NT2/D1 (cell line): ENCODE results near the gene ACP6.

Source experiments
- DNase-seq: peaks from one replicate; pipeline ENCODE4 v3.0.0-alpha.2; 2011; ENCODE audit warnings: low read depth, low spot score
- H3K27me3 ChIP-seq: 2 replicates; pipeline ENCODE4 v1.6.0; 2011; ENCODE audit warnings: mild to moderate bottlenecking; ENCODE audit not compliant: insufficient read length, insufficient read depth
- H3K36me3 ChIP-seq: 2 replicates; pipeline ENCODE4 v1.6.1; 2011; ENCODE audit warnings: mild to moderate bottlenecking, low read length, mixed read lengths; ENCODE audit not compliant: insufficient read depth, insufficient read length
- H3K4me1 ChIP-seq: 2 replicates; pipeline ENCODE4 v1.5.1; 2011; ENCODE audit not compliant: insufficient read depth, insufficient read length
- H3K4me3 ChIP-seq: 2 replicates; pipeline ENCODE4 v1.5.1; 2011; ENCODE audit warnings: low read depth; ENCODE audit not compliant: insufficient read length
- H3K9ac ChIP-seq: 2 replicates; pipeline ENCODE4 v1.6.0; 2011; ENCODE audit warnings: low read depth; ENCODE audit not compliant: insufficient read length
- H3K9me3 ChIP-seq: 2 replicates; pipeline ENCODE4 v1.5.1; 2011; ENCODE audit warnings: mild to moderate bottlenecking, low read length; ENCODE audit not compliant: insufficient read depth
- SUZ12 ChIP-seq: IDR thresholded peaks from 2 replicates; pipeline ENCODE4 v1.6.1; 2011; ENCODE audit not compliant: insufficient read length, insufficient read depth; ENCODE audit errors: extremely low read depth
- YY1 ChIP-seq: IDR thresholded peaks from 2 replicates; pipeline ENCODE4 v1.6.1; 2011; ENCODE audit not compliant: insufficient read length, insufficient read depth
- ZNF274 ChIP-seq: IDR thresholded peaks from 2 replicates; pipeline ENCODE4 v1.6.1; 2011; ENCODE audit warnings: mild to moderate bottlenecking, low read depth, low read length

ACP6 gene

DNA sequence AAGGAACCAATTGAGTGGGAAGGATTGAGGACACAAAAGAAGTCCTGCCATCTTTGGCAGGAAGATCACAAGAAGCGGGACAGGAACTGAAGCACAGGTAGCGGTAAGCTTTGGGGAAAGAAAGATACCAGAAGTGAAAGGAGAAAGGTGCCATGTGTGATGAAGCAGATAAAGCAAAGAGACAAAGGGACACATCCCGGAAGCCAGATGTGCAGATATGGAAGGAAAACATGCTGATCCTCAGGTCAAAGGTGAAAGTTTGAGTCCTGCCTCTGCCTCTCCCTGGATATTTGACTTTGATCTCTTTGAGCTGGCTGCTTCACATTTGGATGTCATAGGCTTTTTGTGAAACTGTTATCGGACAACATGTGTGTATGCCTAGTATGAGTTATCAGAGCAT is 34.0 kb downstream of the ACP6 start:
- Histone ChIP-seq H3K4me3 (no peak overlapping the region), H3K36me3 (no peaks in the 10 kb centered on the region)
- no peak for TF ChIP-seq SUZ12
- no peak for TF ChIP-seq YY1
- TF ChIP-seq ZNF274 = no peak

DNA sequence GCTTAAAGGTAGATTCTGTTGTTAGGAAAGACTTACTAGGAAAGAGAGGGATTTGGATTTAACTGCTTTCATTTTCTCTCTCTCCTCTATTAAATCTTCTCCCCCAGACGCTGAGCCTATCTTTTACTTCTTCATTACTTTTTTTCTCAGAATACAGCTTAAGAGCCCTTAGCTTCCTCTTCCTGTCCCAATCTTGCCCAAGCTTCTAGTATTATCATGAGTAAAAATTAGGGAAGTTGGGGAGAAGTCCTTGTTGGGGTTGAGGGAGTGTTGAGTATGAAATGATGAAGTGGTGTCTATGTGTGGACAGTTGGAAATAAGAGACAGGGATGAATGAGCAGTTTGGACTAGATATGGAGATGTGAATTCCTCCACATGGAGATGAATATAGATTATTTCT is 35.0 kb downstream of the ACP6 start:
- no peak for DNase-seq
- Histone ChIP-seq H3K4me3 (no peak overlapping the region), H3K36me3 (no peaks in the 10 kb centered on the region), H3K27me3 (no peaks in the 10 kb centered on the region), H3K9me3 (no peaks in the 10 kb centered on the region), H3K9ac (no peak overlapping the region), H3K4me1 (no peaks in the 10 kb centered on the region)
- TF ChIP-seq ZNF274 = no peak
- no peak for TF ChIP-seq SUZ12
- TF ChIP-seq YY1 = no peak

More for the DNA sequence above, 34.0 kb downstream of the ACP6 start:
- H3K9ac ChIP-seq = no peak overlapping the region
- peaks cover 4% of the 10 kb centered on the region for H3K4me1 ChIP-seq
- no peaks in the 10 kb centered on the region for H3K27me3 ChIP-seq
- H3K9me3 ChIP-seq = no peaks in the 10 kb centered on the region
- DNase-seq = no peak

DNA sequence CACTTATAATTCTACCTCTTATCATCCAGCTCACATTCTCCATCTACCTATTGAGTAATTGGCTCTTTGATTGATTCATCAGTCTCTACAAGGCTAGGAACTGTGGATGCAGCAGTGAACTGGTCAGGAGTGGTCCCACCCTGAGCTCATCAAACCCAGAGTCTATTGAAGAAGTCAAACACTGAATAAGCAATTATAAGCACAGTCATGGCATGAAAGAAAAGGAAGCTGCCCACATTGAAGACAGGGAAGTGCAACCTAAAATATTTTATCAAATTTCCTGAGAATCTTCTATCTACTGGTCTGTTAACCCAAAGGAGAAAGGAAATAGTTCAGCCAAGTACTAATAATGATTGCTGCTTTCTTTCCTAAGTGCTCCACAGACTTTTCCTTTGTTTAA is 35.7 kb downstream of the ACP6 start:
- no peaks in the 10 kb centered on the region for H3K9me3 ChIP-seq
- H3K4me3 ChIP-seq = no peak overlapping the region
- H3K36me3 ChIP-seq = no peaks in the 10 kb centered on the region
- no peak overlapping the region for H3K9ac ChIP-seq
- no peaks in the 10 kb centered on the region for H3K27me3 ChIP-seq
- no peak for DNase-seq
- H3K4me1 ChIP-seq = no peaks in the 10 kb centered on the region
- TF ChIP-seq SUZ12 = no peak
- no peak for TF ChIP-seq YY1
- no peak for TF ChIP-seq ZNF274

DNA sequence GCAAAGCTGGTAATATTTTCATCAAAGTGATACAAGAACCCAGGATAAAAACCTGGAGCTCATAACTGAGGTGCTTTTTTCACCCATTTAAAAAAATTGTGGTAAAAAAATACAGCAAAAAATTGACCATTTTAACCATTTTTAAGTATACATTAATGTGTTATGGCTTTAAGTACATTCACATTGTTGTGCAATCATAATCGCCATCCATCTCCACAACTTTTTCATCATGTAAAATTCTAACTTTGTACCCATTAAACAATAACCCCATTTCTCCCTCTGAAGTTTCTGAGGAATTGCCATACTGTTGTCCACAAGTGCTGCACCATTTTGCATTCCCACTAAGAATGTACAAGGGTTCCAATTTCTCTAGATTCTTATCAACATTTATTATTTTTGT is 36.6 kb downstream of the ACP6 start:
- Histone ChIP-seq H3K4me3 (no peak overlapping the region), H3K4me1 (no peaks in the 10 kb centered on the region), H3K36me3 (no peaks in the 10 kb centered on the region), H3K27me3 (no peaks in the 10 kb centered on the region), H3K9me3 (no peaks in the 10 kb centered on the region), H3K9ac (no peak overlapping the region)
- no peak for DNase-seq
- no peak for TF ChIP-seq SUZ12
- TF ChIP-seq ZNF274 = no peak
- TF ChIP-seq YY1 = no peak

DNA sequence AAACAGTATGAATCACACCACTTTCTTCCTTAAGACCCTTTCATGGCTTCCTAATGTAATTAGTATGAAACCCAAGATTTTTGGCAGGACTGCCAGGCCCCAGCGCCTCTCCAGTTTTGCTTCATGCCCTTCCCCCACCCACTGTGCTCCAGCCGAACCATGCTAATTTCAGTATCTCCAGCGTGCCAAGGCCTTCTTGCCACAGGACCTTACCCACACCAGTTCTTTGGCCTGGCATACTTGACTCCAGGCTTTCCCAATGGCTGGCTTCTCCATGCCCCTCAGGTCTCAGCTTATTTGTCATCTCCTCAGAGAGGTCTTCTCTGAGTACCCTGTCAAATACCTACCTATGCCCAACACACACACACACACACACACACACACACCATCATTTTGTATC is 38.5 kb downstream of the ACP6 start:
- no peak for DNase-seq
- Histone ChIP-seq H3K4me3 (no peak overlapping the region), H3K9ac (no peak overlapping the region), H3K27me3 (no peaks in the 10 kb centered on the region), H3K4me1 (no peaks in the 10 kb centered on the region), H3K9me3 (no peaks in the 10 kb centered on the region), H3K36me3 (peaks cover 7% of the 10 kb centered on the region)
- TF ChIP-seq ZNF274 (no peak), SUZ12 (no peak), YY1 (no peak)

DNA sequence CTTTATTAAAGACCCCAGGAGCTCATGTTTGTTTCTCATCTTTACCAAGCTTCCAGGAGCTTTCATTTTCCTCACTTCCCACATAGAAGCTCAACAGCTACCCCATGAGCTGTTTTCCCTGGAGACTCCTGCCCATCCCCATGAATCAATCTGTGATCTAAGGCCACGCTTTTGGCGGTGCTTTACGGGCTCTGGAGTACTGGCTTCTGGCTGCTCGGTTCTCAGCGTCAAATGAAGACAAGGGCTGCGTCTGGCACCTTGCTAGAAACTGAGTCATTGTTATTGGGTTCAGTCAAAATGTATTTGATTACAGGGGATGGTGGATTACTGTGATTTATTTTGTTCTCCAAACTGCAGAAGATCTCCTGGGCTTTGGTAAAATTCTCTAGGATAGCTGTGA is 39.9 kb downstream of the ACP6 start:
- H3K27me3 ChIP-seq = no peaks in the 10 kb centered on the region
- H3K9ac ChIP-seq = no peak overlapping the region
- DNase-seq = no peak
- no peaks in the 10 kb centered on the region for H3K4me1 ChIP-seq
- peaks cover 20% of the 10 kb centered on the region for H3K36me3 ChIP-seq
- no peak for TF ChIP-seq SUZ12
- no peak for TF ChIP-seq ZNF274
- no peak for TF ChIP-seq YY1
- H3K4me3 ChIP-seq = no peak overlapping the region
- H3K9me3 ChIP-seq = no peaks in the 10 kb centered on the region

DNA sequence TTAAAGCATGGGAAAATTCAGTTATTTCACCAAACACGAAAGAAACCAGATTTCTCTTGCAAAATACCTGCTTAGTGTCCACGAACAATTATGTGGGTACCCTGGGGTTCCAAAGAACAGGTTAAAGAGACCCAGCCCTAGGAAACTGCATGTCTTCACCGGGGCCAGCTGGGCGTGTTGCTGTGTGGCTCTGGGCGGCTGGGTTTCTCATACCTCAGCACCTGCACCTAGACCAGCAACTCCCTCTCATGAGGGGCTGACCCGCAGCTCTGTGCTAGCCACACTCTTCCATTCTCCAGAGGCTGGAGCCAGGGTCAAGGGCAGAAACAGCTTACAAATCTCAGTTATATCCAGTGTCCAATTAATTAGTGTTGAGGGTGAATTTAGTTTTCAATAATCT is 40.3 kb downstream of the ACP6 start:
- no peaks in the 10 kb centered on the region for H3K4me1 ChIP-seq

DNA sequence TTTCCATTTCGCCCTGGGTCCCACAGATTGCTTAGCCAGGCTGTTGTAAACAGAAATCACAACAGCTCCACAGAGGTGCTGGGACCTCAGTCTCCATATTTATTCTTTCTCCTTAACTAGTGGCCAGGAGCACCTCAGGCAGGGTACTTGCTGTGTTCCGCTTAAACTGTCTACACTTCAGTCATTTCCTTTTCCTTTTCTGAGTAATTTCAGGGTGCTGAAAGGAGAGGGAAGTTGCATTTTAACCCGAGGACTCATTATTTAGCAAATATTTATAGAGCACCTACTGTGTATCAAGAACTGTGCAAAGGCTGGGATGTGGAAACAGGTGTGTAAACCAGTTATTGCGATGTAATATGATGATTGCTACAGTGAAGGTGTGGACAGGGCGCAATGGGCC is 41.9 kb downstream of the ACP6 start:
- DNase-seq = no peak
- Histone ChIP-seq H3K4me1 (peaks cover 4% of the 10 kb centered on the region), H3K9ac (no peak overlapping the region), H3K4me3 (no peak overlapping the region), H3K9me3 (no peaks in the 10 kb centered on the region), H3K36me3 (peaks cover 39% of the 10 kb centered on the region), H3K27me3 (no peaks in the 10 kb centered on the region)
- TF ChIP-seq YY1 (no peak), SUZ12 (no peak), ZNF274 (no peak)

More for the DNA sequence above, 40.3 kb downstream of the ACP6 start:
- Histone ChIP-seq H3K4me3 (no peak overlapping the region), H3K9me3 (no peaks in the 10 kb centered on the region), H3K27me3 (no peaks in the 10 kb centered on the region), H3K36me3 (peaks cover 24% of the 10 kb centered on the region), H3K9ac (no peak overlapping the region)
- TF ChIP-seq SUZ12 (no peak), YY1 (no peak), ZNF274 (no peak)
- no peak for DNase-seq
